ENCODE data around the gene CLIC1. TPM values are rescaled to one million over a fixed set of nuclear protein-coding genes. Genes with fewer than 3 reads are reported as not detected.

The CLIC1 gene
- total and polyA plus RNA-seq, 10 of the 15 experiments (the other 5 are each of a cell fraction or from before 2014, with no cell fraction given): 446 to 1,266 (median 636) TPM

- TF ChIP-seq ZBTB11 (CRISPR knock-in tag; IDR thresholded peaks at IDR 0.05) (no peak), CREM (IDR thresholded peaks at IDR 0.05; ENCODE audit: low read depth) (0 out of 2 replicates have a peak, but pooled peaks have one; percentile 45), ZNF592 (IDR thresholded peaks at IDR 0.05) (no peak), GABPA (IDR thresholded peaks at IDR 0.05; ENCODE audit: low read depth) (no peak), IRF4 (IDR thresholded peaks at IDR 0.05; ENCODE audit: low read depth, low read length) (0 out of 2 replicates have a peak, but pooled peaks have one; percentile 42), BCLAF1 (IDR thresholded peaks at IDR 0.05) (no peak), NBN (IDR thresholded peaks at IDR 0.05) (peak; percentile 45), SRF (IDR thresholded peaks at IDR 0.05; ENCODE audit: low read depth in 2 of 2, low read length in 2 of 2) (no peak), IRF3 (IDR thresholded peaks at IDR 0.05) (no peak), RAD21 (IDR thresholded peaks at IDR 0.05; ENCODE audit: insufficient read depth, low read depth, low read length) (no peak), EP300 (IDR thresholded peaks at IDR 0.05; ENCODE audit: borderline replicate concordance in 1 of 2, control insufficient read depth in 1 of 2, low read depth in 2 of 2, low read length in 2 of 2) (0 out of 4 replicates have a peak, but pooled peaks of 1 of the 2 experiments have one; percentile 6), E2F4 (IDR thresholded peaks at IDR 0.05; ENCODE audit: low read depth, low read length) (no peak), ELK1 (IDR thresholded peaks at IDR 0.05; ENCODE audit: low read depth, low read length) (no peak)
Measured at GRCh38 chr6:31734821-31735406, 1.4 kb downstream of the CLIC1 start (continued).

All from GM12878 (cell line).